K562 (cell line): ENCODE data around the gene PIGL. TPM values are rescaled to one million over a fixed set of nuclear protein-coding genes. Genes with fewer than 3 reads are reported as not detected.

Source experiments
- BCL6 ChIP-seq: fragments of 250-450 bp; sonication (Bioruptor Pico); IDR thresholded peaks from 2 replicates; pipeline ENCODE4 v1.4.0; 2020
- C11orf30 ChIP-seq: fragments of 450-650 bp; IDR thresholded peaks from 2 replicates; pipeline ENCODE4 v1.6.1; 2016; ENCODE audit warnings: low read depth, mild to moderate bottlenecking
- CBX3 ChIP-seq, 2 experiments: IDR thresholded peaks; 1 replicate in 1 of 2; 2 replicates in 1 of 2; pipeline ENCODE4 v1.6.1; 2012; ENCODE audit warnings: inconsistent platforms in 2 of 2, low read length in 2 of 2, borderline replicate concordance in 1 of 2, control low read depth in 1 of 2
- HNRNPK ChIP-seq: fragments of 200-400 bp; formaldehyde crosslinking; IDR thresholded peaks from one replicate; pipeline ENCODE4 v1.6.1; 2018; ENCODE audit warnings: mild to moderate bottlenecking, low read depth, low read length; ENCODE audit not compliant: poor library complexity, severe bottlenecking
- KAT8 ChIP-seq: fragments of 450-650 bp; IDR thresholded peaks from 2 replicates; pipeline ENCODE4 v1.6.1; 2016; ENCODE audit warnings: low read depth, mild to moderate bottlenecking
- LCOR ChIP-seq: sonication (generic); formaldehyde crosslinking; IDR thresholded peaks from 2 replicates; pipeline ENCODE4 v1.8.0; 2022; ENCODE audit warnings: mild to moderate bottlenecking, missing genetic modification reagents
- MCM3 ChIP-seq: fragments of 450-650 bp; IDR thresholded peaks from 2 replicates; pipeline ENCODE4 v1.6.1; 2016
- MXI1 ChIP-seq: IDR thresholded peaks from 2 replicates; pipeline ENCODE4 v1.6.1; 2011; ENCODE audit warnings: low read depth, mild to moderate bottlenecking, improper control_type of control experiment, low read length
- MYNN ChIP-seq, 2 experiments: sonication (generic); formaldehyde crosslinking in 1 of 2; IDR thresholded peaks; 2 replicates each; pipeline versions ENCODE4 v1.5.0 to v1.6.1; 2016 to 2020; ENCODE audit warnings: antibody characterized with exemption in 1 of 2, missing genetic modification reagents in 1 of 2
- NFE2L1 ChIP-seq: fragments of 450-650 bp; IDR thresholded peaks from 2 replicates; pipeline ENCODE4 v1.6.1; 2016; ENCODE audit warnings: missing genetic modification characterization, low read depth, mild to moderate bottlenecking, missing compliant biosample characterization, moderate library complexity, borderline replicate concordance
- PTRF ChIP-seq: fragments of 450-650 bp; IDR thresholded peaks from 2 replicates; pipeline ENCODE4 v1.6.1; 2016; ENCODE audit warnings: mild to moderate bottlenecking, missing genetic modification characterization, missing compliant biosample characterization
- RBFOX2 ChIP-seq: fragments of 200-400 bp; formaldehyde crosslinking; IDR thresholded peaks from 2 replicates; pipeline ENCODE4 v1.6.1; 2017; ENCODE audit warnings: low read depth, mild to moderate bottlenecking, low read length, moderate library complexity
- SNRNP70 ChIP-seq: fragments of 200-400 bp; formaldehyde crosslinking; optimal IDR thresholded peaks from 2 replicates; pipeline ENCODE3; 2017; ENCODE audit warnings: low read depth, low read length
- SP2 ChIP-seq: IDR thresholded peaks from 2 replicates; pipeline ENCODE4 v1.6.1; 2011; ENCODE audit warnings: mild to moderate bottlenecking, low read depth, low read length, moderate library complexity; ENCODE audit not compliant: poor library complexity, severe bottlenecking; ENCODE audit errors: extremely low read depth
- TBL1XR1 ChIP-seq, 2 experiments: IDR thresholded peaks; 2 replicates each; pipeline ENCODE4 v1.6.1; 2012; ENCODE audit warnings: improper control_type of control experiment in 2 of 2, low read length in 2 of 2, mild to moderate bottlenecking in 1 of 2
- TCF7L2 ChIP-seq: fragments of 150-350 bp; IDR thresholded peaks from 2 replicates; pipeline ENCODE4 v1.6.1; 2016; ENCODE audit warnings: low read depth, mild to moderate bottlenecking, low read length, moderate library complexity
- XRCC3 ChIP-seq: fragments of 450-650 bp; IDR thresholded peaks from 2 replicates; pipeline ENCODE4 v1.6.1; 2017; ENCODE audit warnings: mild to moderate bottlenecking, moderate library complexity
- ZNF143 ChIP-seq: sonication (generic); formaldehyde crosslinking; IDR thresholded peaks from 2 replicates; pipeline ENCODE4 v1.9.0; 2022; ENCODE audit warnings: mild to moderate bottlenecking, missing genetic modification reagents
- ZNF830 ChIP-seq: fragments of 250-450 bp; sonication (Bioruptor Pico); IDR thresholded peaks from 2 replicates; pipeline ENCODE4 v1.5.0; 2021; ENCODE audit warnings: mild to moderate bottlenecking
- polyA plus RNA-seq, 8 experiments: library from polyadenylated mRNA; depleted of rRNA in 4 of 8; stranded (reverse) in 5 of 8; unstranded in 3 of 8; fragments of >200 nt; fragmentation: Nextera tagmentation in 2 of 8; fragmentation: Illumina TruSeq in 1 of 8; extraction: Ambion mirVana in 2 of 8; extraction: Trizol in 1 of 8; gene quantifications; 2 replicates each; pipeline versions ENCODE4 v1.2.1 to v1.2.3, GENCODE V29; 2011 to 2014; ENCODE audit warnings: inconsistent platforms in 1 of 8, missing spikeins in 1 of 8
- total RNA-seq, 7 experiments: library from RNA; depleted of rRNA in 6 of 7; stranded (reverse); fragments of >200 nt in 6 of 7; fragmentation: Illumina TruSeq in 2 of 7; extraction: Trizol in 2 of 7; gene quantifications; 2 replicates each; pipeline versions ENCODE4 v1.2.1 to v1.2.3, GENCODE V29; 2011 to 2021; ENCODE audit warnings: low replicate concordance in 1 of 7
- TF ChIP-seq, protein P1 (sequence below): IDR thresholded peaks from 2 replicates; pipeline ENCODE4 v1.6.1; 2016; ENCODE audit warnings: missing genetic modification characterization, missing compliant biosample characterization
- TF ChIP-seq, protein P2 (sequence below), 2 experiments: IDR thresholded peaks; 2 replicates each; pipeline ENCODE4 v1.6.1; 2011; ENCODE audit warnings: borderline replicate concordance in 1 of 2, control low read depth in 1 of 2, low read depth in 1 of 2, low read length in 1 of 2, mild to moderate bottlenecking in 1 of 2, mixed read lengths in 1 of 2, moderate library complexity in 1 of 2; ENCODE audit not compliant: insufficient read depth in 1 of 2, insufficient read length in 1 of 2, poor library complexity in 1 of 2, severe bottlenecking in 1 of 2; ENCODE audit errors: extremely low read depth in 1 of 2
- TF ChIP-seq, protein P3 (sequence below): fragments of 450-650 bp; formaldehyde crosslinking; IDR thresholded peaks from 2 replicates; pipeline ENCODE4 v1.4.0; 2020; ENCODE audit warnings: mild to moderate bottlenecking, mixed read lengths

PIGL gene
- total and polyA plus RNA-seq, 9 of the 15 experiments (the other 6 are each of a cell fraction or from before 2014, with no cell fraction given), result 19.9 to 55.3 (median 29.6) TPM

DNA sequence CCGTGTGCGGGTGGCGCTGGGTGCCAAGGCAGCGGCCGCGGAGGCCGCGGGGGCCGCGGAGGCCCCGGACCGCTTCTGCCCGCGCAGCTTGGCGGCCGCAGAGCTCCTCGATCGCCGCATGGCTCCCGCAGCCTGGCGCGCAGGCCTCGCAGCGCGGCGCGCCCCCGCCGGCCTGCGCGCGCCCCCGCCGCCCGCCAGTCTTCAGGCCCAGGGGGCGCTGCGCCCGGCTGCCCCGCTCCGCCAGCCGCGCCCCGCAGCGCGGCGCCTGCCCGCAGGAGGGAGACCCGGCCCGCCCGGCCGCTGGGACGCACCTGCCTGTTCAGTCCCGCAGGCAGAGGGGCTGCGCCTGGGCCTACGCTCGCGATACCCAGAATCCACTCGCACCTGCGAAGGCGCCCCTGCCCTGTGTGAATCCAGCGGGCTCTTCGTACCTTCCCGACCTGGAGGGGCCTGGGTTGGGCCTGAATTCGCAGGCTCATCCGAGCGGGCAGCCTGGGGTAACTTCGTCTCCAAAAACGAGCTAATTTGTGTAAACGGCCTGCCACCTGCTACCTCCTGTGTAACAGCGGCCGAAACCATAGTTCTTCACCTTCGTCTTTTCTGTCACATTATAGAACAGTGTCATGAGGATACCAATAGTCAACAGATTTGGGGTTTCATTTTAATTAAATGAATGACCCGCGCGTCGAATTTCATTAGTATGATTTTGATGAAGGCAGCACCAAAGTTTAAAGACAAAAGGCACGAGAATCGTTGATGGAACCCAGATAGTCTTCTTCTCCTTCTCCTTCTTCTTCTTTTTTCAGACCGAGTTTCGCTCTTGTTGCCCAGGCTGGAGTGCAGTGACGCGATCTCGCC, 136.5 kb downstream of the PIGL start, which contains the start of gene CENPV (continued):
- TF ChIP-seq, protein P1, sequence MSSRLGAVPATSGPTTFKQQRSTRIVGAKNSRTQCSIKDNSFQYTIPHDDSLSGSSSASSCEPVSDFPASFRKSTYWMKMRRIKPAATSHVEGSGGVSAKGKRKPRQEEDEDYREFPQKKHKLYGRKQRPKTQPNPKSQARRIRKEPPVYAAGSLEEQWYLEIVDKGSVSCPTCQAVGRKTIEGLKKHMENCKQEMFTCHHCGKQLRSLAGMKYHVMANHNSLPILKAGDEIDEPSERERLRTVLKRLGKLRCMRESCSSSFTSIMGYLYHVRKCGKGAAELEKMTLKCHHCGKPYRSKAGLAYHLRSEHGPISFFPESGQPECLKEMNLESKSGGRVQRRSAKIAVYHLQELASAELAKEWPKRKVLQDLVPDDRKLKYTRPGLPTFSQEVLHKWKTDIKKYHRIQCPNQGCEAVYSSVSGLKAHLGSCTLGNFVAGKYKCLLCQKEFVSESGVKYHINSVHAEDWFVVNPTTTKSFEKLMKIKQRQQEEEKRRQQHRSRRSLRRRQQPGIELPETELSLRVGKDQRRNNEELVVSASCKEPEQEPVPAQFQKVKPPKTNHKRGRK (tag), result no peak
- TF ChIP-seq ZNF830 (CRISPR knock-in tag) (no peak), MYNN (IDR thresholded peaks at IDR 0.05) (no peak), MYNN (CRISPR knock-in tag; IDR thresholded peaks at IDR 0.05) (no peak), PTRF (tag) (no peak), ZNF143 (no peak), RBFOX2 (peak; percentile 76; the same call in 1 of the 2 replicates), LCOR (CRISPR knock-in tag) (no peak), SNRNP70 (no peak), SP2 (no peak), C11orf30 (no peak), NFE2L1 (tag) (no peak), MXI1 (no peak), HNRNPK (no peak), TBL1XR1 (IDR thresholded peaks at IDR 0.05; ENCODE audit: low read length in 2 of 2) (no peak), KAT8 (no peak), XRCC3 (no peak), CBX3 (IDR thresholded peaks at IDR 0.05; ENCODE audit: borderline replicate concordance in 1 of 2, low read length in 2 of 2) (no peak), BCL6 (CRISPR knock-in tag) (no peak), TCF7L2 (no peak), MCM3 (no peak)
- TF ChIP-seq, protein P2, sequence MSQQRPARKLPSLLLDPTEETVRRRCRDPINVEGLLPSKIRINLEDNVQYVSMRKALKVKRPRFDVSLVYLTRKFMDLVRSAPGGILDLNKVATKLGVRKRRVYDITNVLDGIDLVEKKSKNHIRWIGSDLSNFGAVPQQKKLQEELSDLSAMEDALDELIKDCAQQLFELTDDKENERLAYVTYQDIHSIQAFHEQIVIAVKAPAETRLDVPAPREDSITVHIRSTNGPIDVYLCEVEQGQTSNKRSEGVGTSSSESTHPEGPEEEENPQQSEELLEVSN (IDR thresholded peaks at IDR 0.05; ENCODE audit: borderline replicate concordance in 1 of 2, extremely low read depth in 1 of 2, insufficient read depth in 1 of 2, insufficient read length in 1 of 2, low read depth in 1 of 2, low read length in 1 of 2, poor library complexity in 1 of 2, severe bottlenecking in 1 of 2), result peak in 1 of 2 experiments; percentile 80
- TF ChIP-seq, protein P3, sequence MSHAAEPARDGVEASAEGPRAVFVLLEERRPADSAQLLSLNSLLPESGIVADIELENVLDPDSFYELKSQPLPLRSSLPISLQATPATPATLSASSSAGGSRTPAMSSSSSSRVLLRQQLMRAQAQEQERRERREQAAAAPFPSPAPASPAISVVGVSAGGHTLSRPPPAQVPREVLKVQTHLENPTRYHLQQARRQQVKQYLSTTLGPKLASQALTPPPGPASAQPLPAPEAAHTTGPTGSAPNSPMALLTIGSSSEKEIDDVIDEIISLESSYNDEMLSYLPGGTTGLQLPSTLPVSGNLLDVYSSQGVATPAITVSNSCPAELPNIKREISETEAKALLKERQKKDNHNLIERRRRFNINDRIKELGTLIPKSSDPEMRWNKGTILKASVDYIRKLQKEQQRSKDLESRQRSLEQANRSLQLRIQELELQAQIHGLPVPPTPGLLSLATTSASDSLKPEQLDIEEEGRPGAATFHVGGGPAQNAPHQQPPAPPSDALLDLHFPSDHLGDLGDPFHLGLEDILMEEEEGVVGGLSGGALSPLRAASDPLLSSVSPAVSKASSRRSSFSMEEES, result no peak
